ENCODE results near the gene GNAQ.

Gene GNAQ

GRCh38 chr9:77968506-77968905, 63.1 kb downstream of the GNAQ start:
- no peak for DNase-seq

DNA sequence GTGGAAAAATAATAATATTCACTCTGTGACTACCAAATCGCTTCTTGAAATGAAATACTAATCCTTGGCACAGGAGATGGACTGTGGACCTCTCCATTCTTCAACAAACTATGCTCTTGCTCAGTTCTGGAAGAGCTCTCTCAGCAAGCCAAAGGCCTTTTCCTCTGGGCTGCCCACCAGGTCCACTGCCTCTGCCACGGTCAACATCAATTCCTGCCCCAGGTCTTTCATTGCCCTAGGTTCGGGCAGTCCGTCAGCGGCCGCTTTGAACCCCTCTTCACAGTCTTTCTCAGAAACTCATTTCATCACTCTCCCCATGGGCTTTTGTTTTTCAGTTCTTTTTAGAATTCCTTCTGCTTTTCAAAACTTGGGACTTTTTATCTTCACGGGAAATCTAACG, 64.9 kb downstream of the GNAQ start:
- DNase-seq = no peak

- no peak for DNase-seq
Observed at GRCh38 chr9:77965445-77966123, 66.0 kb downstream of the GNAQ start.

- no peak for DNase-seq
Observed at GRCh38 chr9:77964258-77964657, 67.4 kb downstream of the GNAQ start.

DNA sequence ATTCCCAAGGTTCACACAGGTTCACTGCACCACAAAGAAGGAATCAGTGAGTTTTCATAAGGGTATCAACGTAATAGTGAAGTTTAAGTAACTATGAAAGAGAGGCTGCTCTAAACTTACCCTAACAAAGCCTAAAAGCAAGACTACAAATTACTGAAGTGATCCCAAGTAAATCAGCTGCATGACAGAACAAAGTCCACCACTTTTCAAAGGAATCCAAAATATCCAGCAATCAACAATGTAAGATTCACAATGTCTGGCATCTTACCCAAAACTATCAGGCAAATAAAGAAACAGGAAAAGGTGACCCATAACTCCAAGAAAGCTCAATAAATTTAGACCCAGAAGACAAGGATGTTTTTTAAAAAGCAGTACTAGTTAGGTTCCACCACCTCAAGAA, 70.1 kb downstream of the GNAQ start:
- DNase-seq = no peak

GRCh38 chr9:77960356-77961153, 71.1 kb downstream of the GNAQ start:
- DNase-seq = no peak

GRCh38 chr9:77959803-77960202, 71.8 kb downstream of the GNAQ start:
- DNase-seq = no peak

DNA sequence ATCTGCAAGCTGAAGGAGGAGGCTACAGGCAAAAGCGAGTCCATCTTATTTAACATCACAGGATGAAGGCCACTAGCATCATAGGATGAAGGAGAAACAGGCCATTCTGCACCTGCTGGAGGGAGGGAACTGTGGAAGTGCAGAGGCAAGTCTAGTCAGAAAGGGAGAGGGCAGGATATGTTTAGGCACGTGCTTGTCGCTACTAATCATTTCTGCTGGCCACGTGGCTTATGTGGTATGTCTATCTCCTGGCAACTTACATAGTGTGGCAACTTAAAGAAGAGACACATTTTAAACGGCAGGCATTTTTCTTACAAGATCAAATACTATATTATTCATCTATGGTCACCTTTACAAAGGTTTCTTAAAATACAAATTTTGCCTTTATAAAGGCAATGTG, 74.0 kb downstream of the GNAQ start:
- no peak for DNase-seq

DNA sequence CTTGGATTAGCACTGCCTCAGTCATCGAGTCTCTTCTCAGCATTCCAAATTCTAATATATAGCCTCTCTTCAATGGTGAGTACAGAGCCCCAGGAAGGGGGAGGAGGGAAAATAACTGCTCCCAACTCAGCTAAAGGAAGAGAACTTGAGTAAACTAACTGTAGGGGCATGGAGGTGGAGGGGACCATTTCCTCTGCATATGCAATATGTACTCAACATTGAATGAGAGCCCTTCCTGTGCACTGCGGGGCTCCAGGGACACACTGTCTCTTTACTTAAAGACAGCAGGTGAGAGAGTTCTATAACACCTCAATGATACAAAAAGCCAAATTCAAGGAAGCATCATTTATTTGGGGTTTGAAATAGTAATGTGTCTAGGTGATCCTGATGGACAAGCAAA, 75.1 kb downstream of the GNAQ start:
- DNase-seq = no peak

GRCh38 chr9:77954666-77955015, 77.0 kb downstream of the GNAQ start:
- no peak for DNase-seq

DNA sequence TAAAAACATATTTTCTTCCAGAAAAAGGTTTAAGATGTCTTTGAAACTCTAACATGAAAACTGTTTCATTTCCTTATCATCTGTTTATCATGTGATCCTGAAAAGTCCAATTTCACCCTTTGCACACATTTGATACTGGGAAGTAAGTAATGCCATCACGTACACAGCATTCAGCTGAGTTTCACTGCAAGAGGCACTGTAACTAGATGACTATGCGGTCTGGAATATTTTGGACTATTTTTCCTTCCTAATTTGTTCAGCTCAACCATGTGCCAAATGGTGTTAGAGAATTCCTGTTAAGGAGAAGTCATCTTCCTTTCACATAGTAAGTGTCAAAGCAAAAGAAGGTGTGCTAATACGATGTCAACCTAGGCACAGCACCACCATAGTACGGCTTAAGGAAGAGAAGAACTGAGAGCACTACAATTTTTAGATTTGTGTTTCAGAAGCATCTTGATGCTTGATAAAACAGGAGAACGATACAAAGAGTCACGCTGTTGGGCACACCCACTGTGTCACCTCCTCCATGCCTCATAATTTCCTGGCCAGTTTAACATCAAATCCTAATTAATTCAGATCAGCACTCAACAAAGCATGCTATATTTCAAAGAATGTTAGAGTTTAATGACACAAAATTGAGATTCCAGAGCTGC, 77.5 kb downstream of the GNAQ start:
- no peak for DNase-seq

DNA sequence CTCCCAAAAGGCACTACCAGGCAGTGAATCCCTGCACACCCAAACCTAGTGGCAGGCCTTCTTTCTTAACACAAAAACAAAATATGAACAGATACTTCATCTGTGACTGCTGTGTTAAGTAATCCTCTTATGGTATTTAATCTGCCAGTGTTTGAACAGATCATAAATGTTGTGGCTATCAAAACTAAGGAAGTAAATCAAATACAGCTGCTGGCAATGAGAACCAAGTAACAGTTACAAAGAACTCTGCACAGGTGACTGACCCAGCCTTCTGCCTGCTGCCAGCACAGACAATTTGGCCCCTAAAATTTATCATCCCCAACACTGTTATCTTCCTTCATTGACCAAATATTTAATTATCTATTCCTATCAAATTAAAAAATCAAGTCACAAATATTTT, 78.0 kb downstream of the GNAQ start:
- no peak for DNase-seq

GRCh38 chr9:77952635-77953328, 78.8 kb downstream of the GNAQ start:
- no peak for DNase-seq

- DNase-seq = no peak
Observed at GRCh38 chr9:77951369-77951768, 80.2 kb downstream of the GNAQ start.

DNA sequence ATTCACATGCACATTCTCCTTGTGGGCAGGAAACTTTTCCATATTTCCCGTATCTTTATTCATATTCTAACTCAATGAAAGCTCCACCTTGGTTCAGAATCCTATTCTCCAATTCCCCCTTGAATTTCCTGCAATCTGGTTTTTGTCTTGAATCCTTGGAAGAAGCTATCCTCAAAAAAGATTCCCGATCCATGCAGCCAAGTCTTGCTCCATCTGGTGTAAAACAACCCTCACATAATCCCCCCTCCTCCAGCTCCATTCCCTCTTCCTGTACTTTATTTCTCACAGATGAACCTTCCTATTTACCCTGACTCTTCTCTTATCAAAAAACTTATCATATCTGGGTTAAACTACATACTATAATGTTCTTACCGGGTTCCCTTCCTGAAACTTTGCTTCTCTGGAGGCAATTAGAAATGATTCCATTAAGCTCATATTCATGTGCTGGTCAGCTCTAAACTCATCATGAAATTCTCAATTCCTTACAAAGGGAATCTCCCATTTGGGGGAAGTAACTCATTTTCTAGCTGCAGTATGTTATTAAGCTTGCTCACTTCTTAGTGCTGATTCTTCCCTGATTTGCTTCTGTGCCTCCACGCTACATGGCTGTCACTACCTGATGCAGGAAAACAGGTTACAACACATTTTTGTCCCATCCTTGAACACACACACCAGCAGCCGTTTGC, 81.7 kb downstream of the GNAQ start:
- DNase-seq = no peak

DNA sequence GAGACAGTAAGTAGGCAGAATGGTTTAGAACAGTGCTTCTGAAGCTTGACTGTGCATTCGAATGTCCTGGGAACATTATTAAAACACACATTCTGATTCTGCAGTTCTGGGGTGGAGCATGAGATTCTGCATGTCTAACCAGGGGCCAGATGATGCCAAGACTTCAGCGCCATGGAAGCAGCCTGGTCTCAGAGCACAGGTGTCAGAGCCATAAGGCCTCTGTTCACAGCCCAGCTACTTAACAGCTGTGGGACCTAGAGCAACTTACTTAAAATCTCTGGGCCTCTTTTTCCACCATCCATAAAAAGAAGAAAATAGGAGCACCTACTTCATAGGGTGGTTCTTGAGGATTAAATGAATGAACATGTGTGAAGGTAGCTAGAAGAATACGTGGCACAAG, 84.0 kb downstream of the GNAQ start:
- no peak for DNase-seq

DNA sequence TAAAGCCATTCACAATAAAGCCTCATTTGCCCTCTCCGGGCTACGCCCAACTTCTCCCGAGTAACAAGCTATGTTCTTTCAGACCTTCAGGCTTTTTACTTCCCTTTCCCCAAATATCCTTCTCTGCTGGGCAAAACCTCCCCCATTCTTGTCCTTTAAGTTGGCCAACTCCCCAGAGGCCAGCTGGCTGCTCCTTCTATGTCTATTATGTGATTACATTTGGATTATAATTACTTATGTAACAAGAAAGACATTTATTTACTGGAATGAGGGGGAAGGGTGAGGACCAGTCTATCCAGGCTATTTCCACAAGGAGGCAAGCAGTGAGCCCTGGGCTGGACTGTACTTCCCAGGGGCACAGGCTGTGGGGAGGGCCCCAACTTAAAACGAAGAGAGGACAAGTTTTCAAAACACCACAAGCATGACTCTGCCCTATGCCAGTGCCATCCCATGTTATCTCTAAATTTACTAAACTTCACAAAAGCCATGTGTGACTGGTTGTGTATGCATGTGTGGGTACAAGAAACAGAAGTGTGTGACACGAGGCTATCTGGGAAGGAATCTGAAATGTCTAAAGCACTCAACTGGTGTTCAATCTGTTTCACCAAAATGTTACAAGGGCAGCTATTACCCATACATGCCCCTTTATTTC, 84.5 kb downstream of the GNAQ start:
- no peak for DNase-seq

- DNase-seq = no peak
Observed at GRCh38 chr9:77946296-77946695, 85.3 kb downstream of the GNAQ start.

GRCh38 chr9:77945798-77946197, 85.8 kb downstream of the GNAQ start:
- DNase-seq = no peak

DNA sequence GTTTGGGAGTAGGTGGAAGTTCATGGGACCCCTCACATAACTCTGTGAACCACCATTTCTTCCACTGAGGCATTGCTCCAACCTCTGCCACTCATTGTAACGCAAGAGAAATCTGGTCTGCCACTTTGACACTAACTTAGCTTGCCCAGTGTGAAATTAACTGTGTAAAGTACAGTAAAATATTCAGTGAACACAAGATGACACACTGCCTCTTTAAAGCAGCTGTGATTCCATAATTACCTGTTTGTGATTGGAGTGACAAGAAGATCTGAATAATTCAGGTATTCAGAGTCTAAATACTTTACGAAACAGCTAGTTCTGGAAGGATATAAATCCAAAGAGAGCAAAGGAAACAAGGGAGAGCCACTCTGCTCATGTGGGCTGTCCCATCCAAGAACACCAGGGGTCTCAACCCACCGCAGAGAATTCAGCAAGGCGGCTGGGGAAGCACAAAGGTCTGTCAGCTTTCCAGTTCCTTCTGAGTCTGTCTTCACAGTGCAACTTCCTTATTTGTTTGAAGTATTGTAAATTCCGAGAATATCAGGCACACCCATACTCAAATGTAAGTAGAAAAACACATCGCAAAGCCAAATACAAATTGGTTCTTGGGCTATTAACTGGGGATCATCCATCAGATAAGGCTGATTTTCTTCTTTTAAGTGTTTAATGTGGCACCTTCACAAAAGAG, 86.9 kb downstream of the GNAQ start:
- peak; percentile 28 for DNase-seq

- DNase-seq = no peak
Observed at GRCh38 chr9:77943057-77943456, 88.6 kb downstream of the GNAQ start.

GRCh38 chr9:77939149-77939668, 92.4 kb downstream of the GNAQ start:
- DNase-seq = no peak

All from CD4-positive, alpha-beta T cell treated with Interleukin-17A for 1 hour (primary cell).